GM19438 (cell line): ENCODE data around the gene LRRIQ1.

Experiments
- ATAC-seq: cut with Tn5 transposase; IDR thresholded peaks from one replicate; pipeline ENCODE4 v1.9.1; 2021; ENCODE audit warnings: low read depth; ENCODE audit not compliant: unreplicated experiment

The LRRIQ1 gene

DNA sequence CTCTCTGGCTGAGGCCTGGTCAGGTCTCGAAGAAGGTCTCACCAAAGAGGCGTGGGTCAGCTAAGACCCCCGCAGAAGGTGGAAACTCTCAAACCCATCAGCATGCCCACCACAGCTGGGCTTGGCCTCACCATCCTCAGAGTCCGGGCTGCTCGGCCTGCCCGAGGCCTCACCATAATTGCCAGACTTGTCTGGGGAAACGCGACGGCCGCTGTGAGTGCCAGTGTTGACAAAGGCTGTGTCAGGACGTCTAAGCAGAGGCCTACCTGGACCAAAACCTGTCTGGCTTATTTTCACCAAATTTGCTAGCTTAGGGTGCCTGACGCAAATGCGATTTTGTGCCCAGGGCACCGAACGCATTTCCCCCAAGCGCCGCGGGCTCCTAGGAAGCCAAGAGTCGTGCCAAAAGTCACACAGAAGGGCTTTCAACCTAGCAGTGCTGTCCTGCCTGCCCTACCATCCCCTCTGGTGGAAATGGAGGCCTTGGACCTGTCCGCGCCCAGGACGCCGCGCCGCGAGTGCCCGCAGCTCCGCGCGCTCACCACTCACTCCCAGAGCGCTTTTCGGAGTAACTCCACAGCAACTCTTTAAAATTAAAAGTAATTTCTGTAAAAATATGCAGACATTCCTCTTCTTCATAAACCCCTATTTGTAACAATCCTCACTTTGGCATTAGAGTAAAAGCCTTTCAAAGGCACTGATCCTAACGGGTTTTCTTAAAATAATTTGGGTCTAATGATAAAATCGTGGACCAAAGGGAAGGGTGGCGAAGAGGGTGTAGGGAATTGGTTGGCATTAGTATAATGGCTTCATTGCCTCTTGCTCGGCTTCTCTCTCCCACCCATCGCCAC lies 242.7 kb downstream of the LRRIQ1 start:
- no peak for ATAC-seq

DNA sequence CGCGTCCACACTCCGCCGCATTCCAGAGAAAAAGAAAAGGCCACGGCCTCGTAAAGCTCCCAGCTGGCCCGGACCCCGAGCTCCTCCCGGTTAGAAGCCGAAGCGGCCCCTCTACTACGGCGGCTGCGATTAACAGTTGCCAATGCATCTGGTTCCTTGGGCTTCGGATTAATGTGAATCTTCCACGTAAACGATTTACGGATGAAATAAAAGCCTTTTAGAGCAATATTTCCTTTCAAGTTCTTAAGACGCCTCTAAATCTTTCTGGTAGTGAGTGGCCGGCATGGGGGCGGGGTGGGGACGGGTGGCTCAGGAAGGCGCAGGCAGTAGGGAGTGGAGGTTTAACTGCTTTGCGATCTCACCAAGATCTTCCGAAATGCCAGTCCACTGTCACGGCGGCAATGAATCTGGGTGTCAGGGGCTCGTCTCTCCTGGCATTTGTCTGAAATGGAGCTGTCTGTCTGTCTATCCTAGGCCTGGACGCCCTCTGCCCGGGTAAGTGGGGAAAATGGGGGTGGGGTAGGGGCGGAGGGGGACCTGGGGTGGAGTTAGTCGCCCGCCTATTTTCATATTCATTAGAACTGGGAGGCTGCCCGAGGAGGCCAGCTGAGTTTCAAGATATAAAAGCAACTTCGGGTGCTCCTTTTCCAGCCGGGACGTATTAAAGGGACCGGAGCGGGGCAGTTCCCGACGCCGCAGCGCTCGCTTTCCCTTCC lies 243.5 kb downstream of the LRRIQ1 start:
- peak; percentile 25 for ATAC-seq

DNA sequence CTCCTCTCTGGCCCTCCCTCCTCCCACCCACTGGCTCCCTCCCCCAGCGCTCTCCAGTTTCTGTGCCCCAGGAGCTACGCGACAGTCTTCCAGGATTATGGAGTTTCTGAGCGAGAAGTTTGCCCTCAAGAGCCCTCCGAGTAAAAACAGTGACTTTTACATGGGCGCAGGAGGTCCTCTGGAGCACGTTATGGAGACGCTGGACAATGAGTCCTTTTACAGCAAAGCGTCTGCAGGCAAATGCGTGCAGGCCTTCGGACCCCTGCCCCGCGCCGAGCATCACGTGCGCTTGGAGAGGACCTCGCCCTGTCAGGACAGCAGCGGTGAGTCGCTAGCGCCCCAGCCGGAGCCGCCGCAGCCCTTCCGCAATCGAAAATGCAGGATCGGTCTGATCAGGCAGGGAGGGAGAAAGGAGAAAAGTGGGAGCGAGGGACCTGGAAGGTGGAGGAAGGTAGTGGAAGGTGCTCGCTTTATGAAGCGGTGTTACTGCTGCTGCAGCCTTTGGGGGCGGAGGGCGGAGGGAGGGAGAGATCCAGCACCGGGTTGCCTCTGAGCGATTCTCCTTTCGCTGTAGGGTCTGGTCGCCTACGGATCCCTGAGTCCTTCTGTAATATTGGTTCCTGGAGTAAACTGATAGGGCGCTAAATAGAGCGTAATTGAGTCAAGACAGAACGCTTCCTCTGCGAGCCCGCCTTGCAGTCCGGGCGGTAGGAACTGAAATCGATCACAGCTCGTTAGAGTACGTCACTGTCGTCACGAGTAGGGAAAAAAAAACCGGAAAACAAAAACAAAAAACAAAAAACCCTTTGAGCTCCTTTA lies 244.2 kb downstream of the LRRIQ1 start, which contains the start of gene ALX1:
TSS of gene ALX1 (plus strand) at position 56 of the 819 bp plus-strand sequence. CDS start at position 98, 42 bp downstream.
- peak; percentile 60 for ATAC-seq

DNA sequence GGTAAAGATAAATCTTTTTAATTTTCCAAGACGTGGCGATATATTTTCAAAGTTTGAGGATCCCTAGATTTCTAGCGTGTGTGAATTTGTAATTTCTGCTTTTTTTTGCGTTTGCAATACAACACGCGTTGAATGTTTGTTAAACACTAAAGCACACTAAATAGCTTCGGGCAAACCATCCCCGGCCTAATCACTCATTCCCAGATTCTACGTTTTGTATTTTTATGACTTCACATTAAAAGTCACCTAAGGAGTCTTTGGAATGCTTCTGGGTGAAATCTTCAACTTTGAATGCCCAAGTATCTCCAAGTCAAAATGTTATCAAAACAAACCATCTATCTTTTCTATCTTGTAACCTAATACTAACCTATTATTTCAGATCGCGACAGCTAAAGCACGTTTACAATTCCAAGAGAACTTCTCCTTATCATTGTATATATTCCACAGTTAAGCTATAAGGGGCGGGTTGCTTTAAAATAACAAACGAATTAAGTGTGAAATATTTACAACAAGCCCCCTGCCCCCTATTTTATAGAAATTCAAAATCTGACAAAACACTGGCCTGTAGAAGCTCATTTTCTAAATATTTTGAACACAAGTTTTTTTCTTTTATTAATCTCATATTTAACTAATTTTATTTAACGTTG lies 245.0 kb downstream of the LRRIQ1 start:
- ATAC-seq, result no peak

DNA sequence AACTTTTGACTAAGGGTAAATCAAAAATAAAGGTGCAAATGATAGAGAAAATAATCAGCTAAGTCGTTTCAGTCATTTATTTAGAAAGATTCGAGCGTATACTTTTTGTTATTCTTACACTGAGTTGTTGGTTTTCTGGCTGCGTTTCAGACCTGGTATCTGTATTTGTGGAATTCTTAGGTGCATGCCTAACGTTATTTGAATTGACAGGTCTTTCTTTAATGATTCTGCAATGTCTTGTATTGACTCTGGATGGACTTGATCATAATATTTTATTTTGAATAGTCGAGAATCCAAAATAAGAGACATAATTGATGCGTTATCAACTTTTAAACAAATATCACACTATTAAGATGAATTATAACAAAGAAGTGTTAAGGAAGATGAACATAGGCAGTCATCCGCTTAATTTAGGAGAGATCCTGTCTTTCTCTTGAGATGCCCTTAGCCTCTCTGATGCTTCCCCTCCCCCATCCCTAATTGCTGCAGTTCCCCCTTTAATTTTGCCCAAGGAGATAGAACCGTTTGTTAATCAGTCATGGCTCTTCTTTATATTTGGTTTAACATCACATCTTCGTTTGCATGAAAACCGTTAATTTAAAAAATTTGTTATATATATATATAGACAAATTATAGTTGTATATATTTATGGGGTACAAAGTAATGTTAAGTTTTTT lies 245.6 kb downstream of the LRRIQ1 start:
- ATAC-seq, result no peak

DNA sequence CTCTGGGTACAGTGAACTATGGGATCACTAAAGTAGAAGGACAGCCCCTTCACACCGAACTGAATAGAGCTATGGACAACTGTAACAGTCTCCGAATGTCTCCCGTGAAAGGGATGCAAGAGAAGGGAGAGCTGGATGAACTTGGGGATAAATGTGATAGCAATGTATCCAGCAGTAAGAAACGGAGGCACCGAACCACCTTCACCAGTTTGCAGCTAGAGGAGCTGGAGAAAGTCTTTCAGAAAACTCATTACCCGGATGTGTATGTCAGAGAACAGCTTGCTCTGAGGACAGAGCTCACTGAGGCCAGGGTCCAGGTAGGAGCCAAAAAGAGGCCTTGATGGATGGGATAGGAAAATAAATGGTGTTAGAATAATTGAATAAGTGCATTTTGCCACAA lies 247.4 kb downstream of the LRRIQ1 start:
- no peak for ATAC-seq
